ENCODE data around the gene CD1D.

CD1D gene

DNA sequence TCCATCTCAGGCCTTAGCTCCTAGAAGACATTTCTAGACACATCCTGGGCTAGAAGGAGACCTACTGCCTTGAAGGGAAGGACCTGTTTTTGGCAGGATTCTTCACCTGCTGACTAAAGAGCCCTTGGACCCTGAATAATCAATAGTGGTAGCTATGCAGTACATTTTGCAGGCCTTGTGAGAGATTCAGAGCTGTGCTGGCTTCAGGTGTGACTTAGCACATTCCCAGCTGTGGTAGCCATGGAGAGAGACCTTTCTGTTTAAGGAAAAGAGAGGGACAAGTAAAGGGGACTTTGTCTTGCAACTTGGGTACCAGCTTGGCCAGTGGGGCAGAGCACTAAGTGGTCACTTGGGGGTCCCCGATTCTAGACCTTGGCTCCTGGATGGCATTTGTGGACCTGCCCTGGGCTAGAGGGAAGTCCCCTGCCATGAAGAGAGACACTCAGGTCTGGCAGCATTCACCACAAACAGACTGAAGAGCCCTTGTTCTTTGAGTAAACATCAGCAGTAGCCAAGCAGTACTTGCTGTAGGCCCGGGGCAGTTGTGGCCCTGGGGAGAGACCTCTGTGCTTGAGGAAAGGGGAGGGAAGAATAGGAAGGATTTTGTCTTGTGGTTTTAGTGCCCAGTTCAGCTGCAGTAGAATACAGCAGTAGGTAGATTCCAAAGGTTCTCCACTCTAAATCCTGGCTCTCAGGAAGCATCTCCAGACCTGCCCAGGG lies 47.4 kb downstream of the CD1D start:
- Mint-ChIP-seq H3K9me3 (peaks cover 0 to 7% of the 10 kb centered on the region in 2 donors), H3K4me3 (no peak overlapping the region), H3K4me1 (ENCODE audit: low read depth in 2 of 2) (no peaks in the 10 kb centered on the region), H3K36me3 (ENCODE audit: insufficient read depth) (no peaks in the 10 kb centered on the region), H3K27me3 (peaks cover 82 to 87% of the 10 kb centered on the region in 2 donors), H3K27ac (no peak overlapping the region)
- DNase-seq, result no peak
- no peak for ATAC-seq (replicated peaks)

Measured in effector memory CD8-positive, alpha-beta T cell (primary cell).